Body of pancreas (tissue), 4 donors: Measurements from ENCODE around the gene COL21A1. TPM values are rescaled to one million over a fixed set of nuclear protein-coding genes. Genes with fewer than 3 reads are reported as not detected.

ENCODE experiments used
- ATAC-seq: fragments of 150-250 bp; one replicate; pipeline ENCODE4 v1.9.1; 2016
- DNase-seq, 4 donors: peaks; one replicate each; pipeline ENCODE4 v3.0.0-alpha.2; 2019
- H3K27ac ChIP-seq, 4 donors: fragments of 200-600 bp; sonication (generic); 1 replicate in 3 of 4; 2 replicates in 1 of 4; pipeline versions ENCODE4 v1.5.1 to v1.6.1; 2016 to 2019; ENCODE audit warnings: mild to moderate bottlenecking in 1 of 4, mixed read lengths in 1 of 4, moderate library complexity in 1 of 4
- H3K27me3 ChIP-seq, 2 donors: fragments of 200-600 bp; sonication (generic); one replicate each; pipeline ENCODE4 v1.6.0; 2016; ENCODE audit warnings: mild to moderate bottlenecking in 1 of 2
- H3K36me3 ChIP-seq, 2 donors: fragments of 200-600 bp; sonication (generic); replicated peaks in 1 of 2; 2 replicates each; pipeline ENCODE4 v1.5.1; 2016; ENCODE audit warnings: low read depth in 2 of 2; ENCODE audit not compliant: insufficient read depth in 1 of 2
- H3K4me1 ChIP-seq: fragments of 200-600 bp; sonication (generic); one replicate; pipeline ENCODE4 v1.6.0; 2016
- H3K4me3 ChIP-seq, 2 donors: fragments of 200-600 bp; sonication (generic); 1 replicate in 1 of 2; 2 replicates in 1 of 2; pipeline ENCODE4 v1.5.1; 2016 to 2019
- H3K9me3 ChIP-seq, 3 donors: fragments of 200-600 bp; sonication (generic); 1 replicate in 2 of 3; 2 replicates in 1 of 3; pipeline ENCODE4 v1.5.1; 2016
- POLR2A ChIP-seq, 3 donors: fragments of 450-650 bp; IDR thresholded peaks; one replicate each; pipeline ENCODE4 v1.6.1; 2016; ENCODE audit warnings: antibody characterized with exemption in 3 of 3, mild to moderate bottlenecking in 2 of 3
- WGBS, 2 donors: methylation state at CpG; one replicate each; pipeline ENCODE4 v1.1.5; 2017; 5-methylcytosine and 5-hydroxymethylcytosine counted together
- intact Hi-C: fragments of 100-400 bp; cut with DNase I; formaldehyde crosslinking; loops from one replicate; pipeline ENCODE4 v1.15.1; 2023
- total RNA-seq, 2 donors: library from RNA; depleted of rRNA; stranded (reverse); fragments of >200 nt; gene quantifications; one replicate each; pipeline ENCODE4 v1.1.0, GENCODE V29; 2016
- TF ChIP-seq, protein P1 (sequence below), 7 experiments: fragments of 450-650 bp in 4 of 7; fragments of 200-600 bp in 3 of 7; sonication (generic) in 3 of 7; IDR thresholded peaks; one replicate each; pipeline ENCODE4 v1.5.1; 2016 to 2019; ENCODE audit warnings: antibody characterized with exemption in 7 of 7

The COL21A1 gene
- total RNA-seq, 2 donors from 2014 or later: 1.3 to 4.2 TPM

DNA sequence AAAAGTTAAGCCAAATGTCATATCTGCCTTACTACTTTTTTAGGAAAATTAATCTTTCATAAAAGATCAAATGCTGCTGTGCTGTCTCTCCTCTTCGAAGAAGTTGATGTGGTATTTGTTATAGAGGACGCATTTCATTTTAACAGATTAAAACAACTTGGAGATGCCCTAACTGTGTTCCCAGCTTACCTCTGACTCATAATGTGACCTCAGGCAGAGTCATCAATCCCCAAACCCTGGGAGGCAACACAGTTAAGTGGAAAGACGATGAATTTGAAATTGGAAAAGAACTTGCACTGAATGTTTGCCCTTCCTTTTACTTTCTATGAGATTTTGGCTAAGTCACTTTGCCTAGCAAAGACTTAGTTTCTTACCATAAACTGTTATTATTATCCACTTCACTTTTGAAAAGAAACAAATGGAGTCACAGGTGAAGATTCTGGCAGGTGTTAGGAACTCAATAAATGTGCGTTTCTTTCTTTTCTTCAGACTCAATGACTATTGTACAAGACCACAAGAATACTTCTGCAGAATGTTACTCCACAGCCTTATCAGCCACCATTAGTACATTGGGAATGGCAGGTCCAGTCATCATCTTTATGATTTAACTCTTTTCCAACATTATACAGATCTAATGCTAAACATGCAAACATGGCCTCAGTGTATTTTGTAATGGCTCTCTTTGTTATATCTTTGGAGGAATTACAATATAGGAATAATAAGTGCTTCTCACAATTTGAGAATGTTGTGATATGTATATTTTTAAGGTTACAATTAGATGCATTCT, 102.6 kb downstream of the COL21A1 start:
- Histone ChIP-seq H3K27ac (no peak overlapping the region), H3K4me1 (no peaks in the 10 kb centered on the region), H3K36me3 (no peaks in the 10 kb centered on the region), H3K9me3 (no peaks in the 10 kb centered on the region), H3K4me3 (no peak overlapping the region), H3K27me3 (no peaks in the 10 kb centered on the region)
- ATAC-seq (no peak), DNase-seq (no peak)
- WGBS, 2 donors: 76 to 81% methylated on average over 4 of the region's 4 CpGs
- intact Hi-C loops: no loop called here
- TF ChIP-seq, protein P1, sequence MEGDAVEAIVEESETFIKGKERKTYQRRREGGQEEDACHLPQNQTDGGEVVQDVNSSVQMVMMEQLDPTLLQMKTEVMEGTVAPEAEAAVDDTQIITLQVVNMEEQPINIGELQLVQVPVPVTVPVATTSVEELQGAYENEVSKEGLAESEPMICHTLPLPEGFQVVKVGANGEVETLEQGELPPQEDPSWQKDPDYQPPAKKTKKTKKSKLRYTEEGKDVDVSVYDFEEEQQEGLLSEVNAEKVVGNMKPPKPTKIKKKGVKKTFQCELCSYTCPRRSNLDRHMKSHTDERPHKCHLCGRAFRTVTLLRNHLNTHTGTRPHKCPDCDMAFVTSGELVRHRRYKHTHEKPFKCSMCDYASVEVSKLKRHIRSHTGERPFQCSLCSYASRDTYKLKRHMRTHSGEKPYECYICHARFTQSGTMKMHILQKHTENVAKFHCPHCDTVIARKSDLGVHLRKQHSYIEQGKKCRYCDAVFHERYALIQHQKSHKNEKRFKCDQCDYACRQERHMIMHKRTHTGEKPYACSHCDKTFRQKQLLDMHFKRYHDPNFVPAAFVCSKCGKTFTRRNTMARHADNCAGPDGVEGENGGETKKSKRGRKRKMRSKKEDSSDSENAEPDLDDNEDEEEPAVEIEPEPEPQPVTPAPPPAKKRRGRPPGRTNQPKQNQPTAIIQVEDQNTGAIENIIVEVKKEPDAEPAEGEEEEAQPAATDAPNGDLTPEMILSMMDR (IDR thresholded peaks at IDR 0.05): no peak
- no peak for TF ChIP-seq POLR2A (IDR thresholded peaks at IDR 0.05)

DNA sequence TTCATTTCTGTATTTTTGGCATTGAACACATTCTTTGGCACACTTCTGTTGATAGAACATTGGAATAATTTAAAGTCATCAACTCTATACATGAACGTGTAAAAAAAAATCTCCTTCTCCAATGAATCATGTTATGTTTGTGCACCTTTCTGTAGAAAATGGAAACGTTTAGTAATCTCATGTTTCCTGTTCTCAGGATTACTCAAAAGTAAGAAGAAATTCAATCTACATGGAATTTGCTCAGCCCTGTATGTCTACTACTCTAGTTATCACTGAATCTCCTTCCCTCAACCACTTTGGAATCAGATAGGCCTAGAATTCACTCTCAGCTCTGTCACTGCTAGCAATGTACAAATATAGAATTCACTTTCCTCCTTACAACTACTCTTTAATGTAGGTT, 103.6 kb downstream of the COL21A1 start:
- ATAC-seq (no peak), DNase-seq (no peak)
- intact Hi-C loops: no loop called here
- Histone ChIP-seq H3K27ac (no peak overlapping the region), H3K4me3 (no peak overlapping the region), H3K36me3 (no peaks in the 10 kb centered on the region), H3K9me3 (no peaks in the 10 kb centered on the region), H3K27me3 (no peaks in the 10 kb centered on the region), H3K4me1 (no peaks in the 10 kb centered on the region)
- 47 to 49% methylated on average over 2 of the region's 2 CpGs for WGBS, 2 donors
- no peak for TF ChIP-seq POLR2A (IDR thresholded peaks at IDR 0.05)
- TF ChIP-seq, protein P1 (IDR thresholded peaks at IDR 0.05): no peak

DNA sequence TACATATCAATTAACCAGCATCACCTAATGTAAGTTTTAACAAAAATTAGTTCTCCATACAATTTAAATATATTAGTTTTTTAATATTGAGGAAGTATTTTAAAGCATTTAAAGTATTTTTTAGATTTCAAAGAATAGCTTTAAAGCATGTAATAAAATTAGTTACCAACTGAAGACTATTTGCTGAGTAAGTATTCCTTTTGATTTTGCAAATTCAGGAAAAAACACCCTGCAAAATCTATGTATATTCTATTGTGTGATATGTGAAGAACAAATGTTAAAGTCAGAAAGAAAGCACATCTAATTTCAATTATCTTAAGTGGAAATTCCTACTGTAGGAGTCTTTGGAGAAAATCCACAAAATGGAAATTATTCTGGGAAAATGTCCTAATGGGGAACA, 107.3 kb downstream of the COL21A1 start:
- ATAC-seq (no peak), DNase-seq (no peak)
- intact Hi-C loops: no loop called here
- no peaks in the 10 kb centered on the region for H3K36me3 ChIP-seq
- no peak overlapping the region for H3K27ac ChIP-seq
- no peak for TF ChIP-seq POLR2A (IDR thresholded peaks at IDR 0.05)
- TF ChIP-seq, protein P1 (IDR thresholded peaks at IDR 0.05): no peak
- H3K9me3 ChIP-seq: no peaks in the 10 kb centered on the region
- no peaks in the 10 kb centered on the region for H3K27me3 ChIP-seq
- H3K4me3 ChIP-seq: no peak overlapping the region
- no peaks in the 10 kb centered on the region for H3K4me1 ChIP-seq

DNA sequence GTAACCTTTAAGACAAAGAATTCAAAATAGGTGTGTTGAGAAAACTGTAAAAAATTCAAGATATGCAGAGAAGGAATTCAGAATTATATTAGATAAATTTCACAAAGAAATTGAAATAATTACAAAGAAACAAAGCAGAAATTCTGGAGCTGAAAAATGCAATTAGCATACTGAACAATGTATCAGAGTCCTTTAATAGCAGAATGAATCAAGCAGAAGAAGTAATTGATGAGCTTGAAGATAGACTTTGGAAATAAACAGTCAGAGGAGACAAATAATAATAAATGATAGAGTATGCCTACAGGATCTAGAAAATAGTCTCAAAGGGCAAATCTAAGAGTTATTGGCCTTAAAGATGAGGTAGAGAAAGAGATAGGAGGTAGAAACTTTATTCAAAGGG, 131.7 kb downstream of the COL21A1 start:
- TF ChIP-seq, protein P1 (IDR thresholded peaks at IDR 0.05): no peak
- no peak for TF ChIP-seq POLR2A (IDR thresholded peaks at IDR 0.05)
- H3K27me3 ChIP-seq: no peaks in the 10 kb centered on the region
- no peak for ATAC-seq
- intact Hi-C loops: no loop called here
- no peak overlapping the region for H3K4me3 ChIP-seq
- no peaks in the 10 kb centered on the region for H3K36me3 ChIP-seq
- no peak for DNase-seq
- no peaks in the 10 kb centered on the region for H3K4me1 ChIP-seq
- H3K9me3 ChIP-seq: no peaks in the 10 kb centered on the region
- H3K27ac ChIP-seq: no peak overlapping the region

DNA sequence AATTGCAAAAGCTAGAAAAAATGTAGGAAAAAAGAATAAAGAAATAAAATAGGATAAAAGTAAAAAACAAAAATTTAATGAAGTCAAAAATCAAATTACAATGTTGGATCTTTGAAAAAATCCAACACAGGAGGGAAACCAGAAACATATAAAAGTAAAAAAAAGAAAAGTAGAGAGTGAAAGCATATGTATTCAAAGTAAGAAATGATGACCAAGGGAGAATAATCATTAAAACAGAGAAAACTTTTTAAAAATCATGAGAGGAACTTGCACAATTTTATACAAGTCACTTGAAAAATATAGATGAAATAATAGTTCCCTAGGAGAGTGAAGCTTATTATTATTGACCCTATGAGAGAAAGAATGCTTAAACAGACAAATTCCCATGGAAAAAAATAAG, 138.2 kb downstream of the COL21A1 start:
- ATAC-seq (no peak), DNase-seq (no peak)
- intact Hi-C loops: no loop called here
- Histone ChIP-seq H3K4me1 (no peaks in the 10 kb centered on the region), H3K27me3 (no peaks in the 10 kb centered on the region), H3K4me3 (no peak overlapping the region), H3K9me3 (no peaks in the 10 kb centered on the region), H3K27ac (no peak overlapping the region), H3K36me3 (no peaks in the 10 kb centered on the region)
- no peak for TF ChIP-seq POLR2A (IDR thresholded peaks at IDR 0.05)
- TF ChIP-seq, protein P1 (IDR thresholded peaks at IDR 0.05): no peak
